SK-N-SH (cell line): ENCODE measurements around the gene METTL14. TPM values are rescaled to one million over a fixed set of nuclear protein-coding genes. Genes with fewer than 3 reads are reported as not detected.

Source experiments
- CTCF ChIA-PET: fragments of 300-600, 350-600 bp; formaldehyde crosslinking; extraction: SDS; loops from one replicate; lab custom pipeline; 2021; lab: Yijun Ruan, JAX
- POLR2A ChIA-PET: fragments of 350-600 bp; sonication (Branson Sonifier 250); formaldehyde crosslinking; extraction: SDS; loops from one replicate; lab custom pipeline; 2020; ENCODE audit warnings: antibody characterized with exemption, inconsistent platforms; lab: Yijun Ruan, JAX
- DNase-seq: peaks from one replicate; pipeline ENCODE4 v3.0.0; 2012
- H2AFZ ChIP-seq: fragments of 200-600 bp; sonication (generic); 2 replicates; pipeline ENCODE4 v1.8.1; 2016; ENCODE audit warnings: antibody characterized with exemption, mild to moderate bottlenecking, low read depth
- H3F3A ChIP-seq: fragments of 200-600 bp; sonication (generic); replicated peaks from 2 replicates; pipeline ENCODE3; 2016; ENCODE audit warnings: antibody characterized with exemption, mild to moderate bottlenecking; ENCODE audit not compliant: insufficient read depth
- H3K27ac ChIP-seq, 2 experiments: fragments of 200-500 bp in 1 of 2; fragments of 200-600 bp in 1 of 2; sonication (Bioruptor generic) in 1 of 2; sonication (generic), shearing (Covaris generic) in 1 of 2; 2 replicates each; pipeline versions ENCODE4 v1.5.1 to v1.6.1; 2014 to 2016; ENCODE audit warnings: low read depth in 2 of 2, inconsistent platforms in 1 of 2, low read length in 1 of 2, mild to moderate bottlenecking in 1 of 2, mixed read lengths in 1 of 2
- H3K27me3 ChIP-seq: fragments of 200-600 bp; sonication (generic), shearing (Covaris generic); 2 replicates; pipeline ENCODE4 v1.6.1; 2016; ENCODE audit warnings: mixed run types; ENCODE audit not compliant: insufficient read depth
- H3K36me3 ChIP-seq, 2 experiments: fragments of 200-500 bp in 1 of 2; fragments of 200-600 bp in 1 of 2; sonication (Bioruptor generic) in 1 of 2; sonication (generic) in 1 of 2; replicated peaks in 1 of 2; 2 replicates each; pipeline versions ENCODE3 to v1.5.1; 2014 to 2016; ENCODE audit warnings: low read length in 1 of 2, mild to moderate bottlenecking in 1 of 2; ENCODE audit not compliant: insufficient read depth in 2 of 2, control insufficient read depth in 1 of 2
- H3K4me1 ChIP-seq, 2 experiments: fragments of 200-500 bp in 1 of 2; fragments of 200-600 bp in 1 of 2; sonication (Bioruptor generic) in 1 of 2; sonication (generic), shearing (Covaris generic) in 1 of 2; 2 replicates each; pipeline versions ENCODE4 v1.5.1 to v1.6.1; 2014 to 2016; ENCODE audit warnings: low read depth in 1 of 2, low read length in 1 of 2, mixed run types in 1 of 2; ENCODE audit not compliant: insufficient read depth in 2 of 2, control insufficient read depth in 1 of 2
- H3K4me2 ChIP-seq: fragments of 200-600 bp; sonication (generic), shearing (Covaris generic); 2 replicates; pipeline ENCODE4 v1.6.1; 2017; ENCODE audit warnings: mixed run types
- H3K4me3 ChIP-seq, 2 experiments: fragments of 200-500 bp in 1 of 2; fragments of 200-600 bp in 1 of 2; sonication (Bioruptor generic) in 1 of 2; sonication (generic), shearing (Covaris generic) in 1 of 2; 2 replicates each; pipeline versions ENCODE4 v1.5.1 to v1.8.1; 2014 to 2016; ENCODE audit warnings: low read depth in 2 of 2, inconsistent platforms in 1 of 2, low read length in 1 of 2, mild to moderate bottlenecking in 1 of 2, mixed read lengths in 1 of 2, moderate library complexity in 1 of 2
- H3K79me2 ChIP-seq: fragments of 200-600 bp; sonication (generic); 2 replicates; pipeline ENCODE4 v1.8.1; 2017; ENCODE audit warnings: mild to moderate bottlenecking; ENCODE audit not compliant: insufficient read depth
- H3K9ac ChIP-seq: fragments of 200-600 bp; sonication (generic); 2 replicates; pipeline ENCODE4 v1.6.1; 2017; ENCODE audit warnings: mixed run types
- H3K9me2 ChIP-seq: fragments of 200-600 bp; sonication (generic); 2 replicates; pipeline ENCODE4 v1.6.1; 2017; ENCODE audit warnings: mixed run types
- H3K9me3 ChIP-seq: fragments of 200-600 bp; sonication (generic); 2 replicates; pipeline ENCODE4 v1.6.1; 2017; ENCODE audit warnings: mixed run types, mild to moderate bottlenecking, moderate library complexity
- H4K20me1 ChIP-seq: fragments of 200-600 bp; sonication (generic); 2 replicates; pipeline ENCODE4 v1.6.1; 2017; ENCODE audit warnings: mild to moderate bottlenecking, mixed run types; ENCODE audit not compliant: insufficient read depth
- FOSL2 ChIP-seq: IDR thresholded peaks from 2 replicates; pipeline ENCODE4 v1.4.0; 2012; ENCODE audit warnings: low read depth, mild to moderate bottlenecking, moderate library complexity, borderline replicate concordance
- FOXJ3 ChIP-seq: sonication (generic); formaldehyde crosslinking; IDR thresholded peaks from 2 replicates; pipeline ENCODE4 v1.5.1; 2020; ENCODE audit warnings: mild to moderate bottlenecking, missing genetic modification reagents
- FOXM1 ChIP-seq: IDR thresholded peaks from 2 replicates; pipeline ENCODE4 v1.4.0; 2012; ENCODE audit warnings: low read depth, mild to moderate bottlenecking
- MEF2A ChIP-seq: IDR thresholded peaks from 2 replicates; pipeline ENCODE4 v1.4.0; 2012; ENCODE audit warnings: low read depth, borderline replicate concordance
- MXI1 ChIP-seq: IDR thresholded peaks from 2 replicates; pipeline ENCODE4 v1.6.1; 2012; ENCODE audit warnings: mild to moderate bottlenecking, low read depth, low read length, improper control_type of control experiment
- RAD21 ChIP-seq: IDR thresholded peaks from 2 replicates; pipeline ENCODE4 v1.6.1; 2012; ENCODE audit warnings: mild to moderate bottlenecking, low read length
- RCOR1 ChIP-seq: fragments of 150-350 bp; IDR thresholded peaks from 2 replicates; pipeline ENCODE4 v1.6.1; 2017; ENCODE audit warnings: antibody characterized with exemption, low read length
- RFX5 ChIP-seq: IDR thresholded peaks from 2 replicates; pipeline ENCODE4 v1.6.1; 2012; ENCODE audit warnings: mild to moderate bottlenecking, improper control_type of control experiment, low read length
- SMC3 ChIP-seq: IDR thresholded peaks from 2 replicates; pipeline ENCODE4 v1.6.1; 2012; ENCODE audit warnings: low read depth, low read length, improper control_type of control experiment
- TCF12 ChIP-seq: IDR thresholded peaks from 2 replicates; pipeline ENCODE4 v1.4.0; 2012
- TEAD4 ChIP-seq: IDR thresholded peaks from 2 replicates; pipeline ENCODE4 v1.4.0; 2012; ENCODE audit warnings: mild to moderate bottlenecking, borderline replicate concordance; ENCODE audit not compliant: insufficient read depth
- YY1 ChIP-seq: IDR thresholded peaks from 2 replicates; pipeline ENCODE4 v1.4.0; 2012; ENCODE audit warnings: low read depth, mild to moderate bottlenecking
- ZBTB33 ChIP-seq: IDR thresholded peaks from 2 replicates; pipeline ENCODE4 v1.4.0; 2012; ENCODE audit warnings: low read depth, borderline replicate concordance
- WGBS: methylation state at CpG from one replicate; pipeline ENCODE4 v1.1.6; 2017; ENCODE audit warnings: low lambda C conversion rate; 5-methylcytosine and 5-hydroxymethylcytosine counted together
- polyA plus RNA-seq, 3 experiments: library from polyadenylated mRNA; depleted of rRNA; stranded (reverse); fragments of >200 nt; gene quantifications; 2 replicates each; pipeline ENCODE4 v1.2.3, GENCODE V29; 2012
- TF ChIP-seq, protein P1 (sequence below): IDR thresholded peaks from 2 replicates; pipeline ENCODE4 v1.6.1; 2012; ENCODE audit warnings: mild to moderate bottlenecking, low read depth, low read length, moderate library complexity
- TF ChIP-seq, protein P2 (sequence below): fragments of 200-600 bp; sonication (generic); IDR thresholded peaks from 2 replicates; pipeline ENCODE4 v1.6.1; 2017; ENCODE audit warnings: antibody characterized with exemption, mild to moderate bottlenecking, moderate library complexity
- TF ChIP-seq, protein P3 (sequence below): fragments of 150-350 bp; IDR thresholded peaks from 2 replicates; pipeline ENCODE4 v1.6.1; 2016; ENCODE audit warnings: mild to moderate bottlenecking, low read depth, low read length

Gene METTL14
- polyA plus RNA-seq, 1 of the 3 experiments (the other 2 are of a cell fraction) = 11.0 TPM

GRCh38 chr4:118682928-118683327 lies 2.3 kb upstream of the METTL14 start:
- Histone ChIP-seq H3F3A (peaks cover 7% of the 10 kb centered on the region), H3K79me2 (peaks cover 25% of the 10 kb centered on the region), H3K27ac (peak overlapping the region in 1 of 2 experiments; percentile 58; a peak in 1 of 4 replicates), H2AFZ (peak overlapping the region; percentile 99; the same call in 1 of the 2 replicates), H3K4me1 (peaks cover 0 to 3% of the 10 kb centered on the region in 2 experiments; a peak in 1 of 4 replicates), H4K20me1 (no peaks in the 10 kb centered on the region; the same call in 1 of the 2 replicates), H3K4me2 (no peak overlapping the region), H3K27me3 (no peaks in the 10 kb centered on the region), H3K4me3 (0 out of 4 replicates have a peak overlapping the region, but pooled peaks of 1 of the 2 experiments have one; percentile 29), H3K36me3 (no peaks in the 10 kb centered on the region), H3K9me2 (no peaks in the 10 kb centered on the region), H3K9me3 (no peaks in the 10 kb centered on the region), H3K9ac (no peak overlapping the region)
- ChIA-PET POLR2A (interaction anchor here (0.8 kb wide), 1 partner anchor 11 kb away, joined by 3 read pairs; no protein-coding TSS in a partner anchor), CTCF (interaction anchor here (0.9 to 2.9 kb wide), 7 partner anchors 8 to 284 kb away, joined by 3 to 16 read pairs (median 3); no protein-coding TSS in a partner anchor)
- 30% methylated on average over 1 of the region's 1 CpG for WGBS
- TF ChIP-seq TEAD4 = no peak
- no peak for TF ChIP-seq FOXJ3 (CRISPR knock-in tag)
- TF ChIP-seq RAD21 = peak; percentile 63
- TF ChIP-seq, protein P1, sequence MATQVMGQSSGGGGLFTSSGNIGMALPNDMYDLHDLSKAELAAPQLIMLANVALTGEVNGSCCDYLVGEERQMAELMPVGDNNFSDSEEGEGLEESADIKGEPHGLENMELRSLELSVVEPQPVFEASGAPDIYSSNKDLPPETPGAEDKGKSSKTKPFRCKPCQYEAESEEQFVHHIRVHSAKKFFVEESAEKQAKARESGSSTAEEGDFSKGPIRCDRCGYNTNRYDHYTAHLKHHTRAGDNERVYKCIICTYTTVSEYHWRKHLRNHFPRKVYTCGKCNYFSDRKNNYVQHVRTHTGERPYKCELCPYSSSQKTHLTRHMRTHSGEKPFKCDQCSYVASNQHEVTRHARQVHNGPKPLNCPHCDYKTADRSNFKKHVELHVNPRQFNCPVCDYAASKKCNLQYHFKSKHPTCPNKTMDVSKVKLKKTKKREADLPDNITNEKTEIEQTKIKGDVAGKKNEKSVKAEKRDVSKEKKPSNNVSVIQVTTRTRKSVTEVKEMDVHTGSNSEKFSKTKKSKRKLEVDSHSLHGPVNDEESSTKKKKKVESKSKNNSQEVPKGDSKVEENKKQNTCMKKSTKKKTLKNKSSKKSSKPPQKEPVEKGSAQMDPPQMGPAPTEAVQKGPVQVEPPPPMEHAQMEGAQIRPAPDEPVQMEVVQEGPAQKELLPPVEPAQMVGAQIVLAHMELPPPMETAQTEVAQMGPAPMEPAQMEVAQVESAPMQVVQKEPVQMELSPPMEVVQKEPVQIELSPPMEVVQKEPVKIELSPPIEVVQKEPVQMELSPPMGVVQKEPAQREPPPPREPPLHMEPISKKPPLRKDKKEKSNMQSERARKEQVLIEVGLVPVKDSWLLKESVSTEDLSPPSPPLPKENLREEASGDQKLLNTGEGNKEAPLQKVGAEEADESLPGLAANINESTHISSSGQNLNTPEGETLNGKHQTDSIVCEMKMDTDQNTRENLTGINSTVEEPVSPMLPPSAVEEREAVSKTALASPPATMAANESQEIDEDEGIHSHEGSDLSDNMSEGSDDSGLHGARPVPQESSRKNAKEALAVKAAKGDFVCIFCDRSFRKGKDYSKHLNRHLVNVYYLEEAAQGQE = no peak
- TF ChIP-seq MXI1 = no peak
- TF ChIP-seq, protein P2, sequence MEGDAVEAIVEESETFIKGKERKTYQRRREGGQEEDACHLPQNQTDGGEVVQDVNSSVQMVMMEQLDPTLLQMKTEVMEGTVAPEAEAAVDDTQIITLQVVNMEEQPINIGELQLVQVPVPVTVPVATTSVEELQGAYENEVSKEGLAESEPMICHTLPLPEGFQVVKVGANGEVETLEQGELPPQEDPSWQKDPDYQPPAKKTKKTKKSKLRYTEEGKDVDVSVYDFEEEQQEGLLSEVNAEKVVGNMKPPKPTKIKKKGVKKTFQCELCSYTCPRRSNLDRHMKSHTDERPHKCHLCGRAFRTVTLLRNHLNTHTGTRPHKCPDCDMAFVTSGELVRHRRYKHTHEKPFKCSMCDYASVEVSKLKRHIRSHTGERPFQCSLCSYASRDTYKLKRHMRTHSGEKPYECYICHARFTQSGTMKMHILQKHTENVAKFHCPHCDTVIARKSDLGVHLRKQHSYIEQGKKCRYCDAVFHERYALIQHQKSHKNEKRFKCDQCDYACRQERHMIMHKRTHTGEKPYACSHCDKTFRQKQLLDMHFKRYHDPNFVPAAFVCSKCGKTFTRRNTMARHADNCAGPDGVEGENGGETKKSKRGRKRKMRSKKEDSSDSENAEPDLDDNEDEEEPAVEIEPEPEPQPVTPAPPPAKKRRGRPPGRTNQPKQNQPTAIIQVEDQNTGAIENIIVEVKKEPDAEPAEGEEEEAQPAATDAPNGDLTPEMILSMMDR = peak; percentile 65
- no peak for TF ChIP-seq FOXM1
- no peak for TF ChIP-seq RFX5
- TF ChIP-seq YY1 = no peak
- peak; percentile 40; the same call in 1 of the 2 replicates for TF ChIP-seq SMC3
- no peak for TF ChIP-seq ZBTB33
- TF ChIP-seq, protein P3, sequence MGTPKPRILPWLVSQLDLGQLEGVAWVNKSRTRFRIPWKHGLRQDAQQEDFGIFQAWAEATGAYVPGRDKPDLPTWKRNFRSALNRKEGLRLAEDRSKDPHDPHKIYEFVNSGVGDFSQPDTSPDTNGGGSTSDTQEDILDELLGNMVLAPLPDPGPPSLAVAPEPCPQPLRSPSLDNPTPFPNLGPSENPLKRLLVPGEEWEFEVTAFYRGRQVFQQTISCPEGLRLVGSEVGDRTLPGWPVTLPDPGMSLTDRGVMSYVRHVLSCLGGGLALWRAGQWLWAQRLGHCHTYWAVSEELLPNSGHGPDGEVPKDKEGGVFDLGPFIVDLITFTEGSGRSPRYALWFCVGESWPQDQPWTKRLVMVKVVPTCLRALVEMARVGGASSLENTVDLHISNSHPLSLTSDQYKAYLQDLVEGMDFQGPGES = no peak
- TF ChIP-seq RCOR1 = no peak
- TF ChIP-seq FOSL2 = no peak
- TF ChIP-seq TCF12 = no peak
- no peak for TF ChIP-seq MEF2A
- peak; percentile 49 for DNase-seq
